Fibroblast of the aortic adventitia (primary cell): ENCODE measurements around the gene STAG1. TPM values are rescaled to one million over a fixed set of nuclear protein-coding genes. Genes with fewer than 3 reads are reported as not detected.
A peak's percentile ranks its signal among the peaks of the same experiment; 100 is the strongest.

Source experiments
- DNase-seq: peaks from one replicate; pipeline ENCODE4 v3.0.0-alpha.2; 2010; ENCODE audit warnings: low read depth
- H3K4me3 ChIP-seq: 2 replicates; pipeline ENCODE4 v1.5.1; 2011; ENCODE audit warnings: low read depth, mild to moderate bottlenecking, control low read depth, low read length, moderate library complexity
- CTCF ChIP-seq: IDR thresholded peaks from 2 replicates; pipeline ENCODE4 v1.5.1; 2011; ENCODE audit warnings: mild to moderate bottlenecking, low read length, control low read depth, inconsistent platforms; ENCODE audit not compliant: insufficient read depth
- total RNA-seq: library from RNA; depleted of rRNA; stranded (reverse); fragments of >200 nt; gene quantifications from 2 replicates; pipeline ENCODE4 v1.2.3, GENCODE V29; 2012; ENCODE audit warnings: low replicate concordance

Gene STAG1
- total RNA-seq, 1 donor, result 78.0 TPM

GRCh38 chr3:136547293-136547692 is 204.9 kb downstream of the STAG1 start:
- H3K4me3 ChIP-seq, result no peak overlapping the region
- no peak for DNase-seq
- TF ChIP-seq CTCF, result no peak

- peak; percentile 19 for TF ChIP-seq CTCF
- peak; percentile 14 for DNase-seq
- H3K4me3 ChIP-seq, result no peak overlapping the region
Measured at GRCh38 chr3:136546720-136547119, 205.5 kb downstream of the STAG1 start.

- TF ChIP-seq CTCF, result peak; percentile 22
- H3K4me3 ChIP-seq, result no peak overlapping the region
- peak; percentile 48 for DNase-seq
Measured at GRCh38 chr3:136545664-136546268, 206.4 kb downstream of the STAG1 start.

GRCh38 chr3:136544532-136544931 is 207.6 kb downstream of the STAG1 start:
- no peak for TF ChIP-seq CTCF
- no peak overlapping the region for H3K4me3 ChIP-seq
- peak; percentile 5 for DNase-seq

- H3K4me3 ChIP-seq, result no peak overlapping the region
- TF ChIP-seq CTCF, result no peak
- peak; percentile 21 for DNase-seq
Measured at GRCh38 chr3:136543385-136543784, 208.8 kb downstream of the STAG1 start.

- no peak for TF ChIP-seq CTCF
- peak; percentile 37 for DNase-seq
- no peak overlapping the region for H3K4me3 ChIP-seq
Measured at GRCh38 chr3:136535906-136536305, 216.3 kb downstream of the STAG1 start.

GRCh38 chr3:136532766-136533165 is 219.4 kb downstream of the STAG1 start:
- no peak for DNase-seq
- H3K4me3 ChIP-seq, result no peak overlapping the region
- TF ChIP-seq CTCF, result no peak
